Measurements from ENCODE around the gene CCNL2. TPM values are rescaled to one million over a fixed set of nuclear protein-coding genes. Genes with fewer than 3 reads are reported as not detected.

Gene CCNL2
- total and polyA plus RNA-seq, 4 donors: 46.4 to 170 (median 104) TPM

- 94% methylated on average over 15 of the region's 15 CpGs for WGBS
- Histone ChIP-seq H3K36me3 (ENCODE audit: control insufficient read depth in 4 of 4, insufficient read depth in 3 of 4, low read depth in 1 of 4, low read length in 3 of 4) (no peaks in the 10 kb centered on the region), H3K27ac (ENCODE audit: low read depth in 1 of 2, low read length in 2 of 2) (no peak overlapping the region), H3K4me3 (ENCODE audit: low read depth in 1 of 3, low read length in 3 of 3) (no peak overlapping the region), H3K4me1 (ENCODE audit: control insufficient read depth in 4 of 4, insufficient read depth in 4 of 4, low read length in 3 of 4) (peaks cover 3 to 10% (median 4%) of the 10 kb centered on the region in 4 donors), H3K9me3 (ENCODE audit: control insufficient read depth in 4 of 4, low read length in 3 of 4) (no peaks in the 10 kb centered on the region), H3K27me3 (ENCODE audit: control insufficient read depth in 4 of 4, insufficient read depth in 4 of 4, low read length in 3 of 4) (no peaks in the 10 kb centered on the region), H3K9ac (ENCODE audit: low read depth in 1 of 2, low read length in 2 of 2) (no peak overlapping the region)
- DNase-seq (ENCODE audit: low spot score): no peak
- TF ChIP-seq FOXA2 (IDR thresholded peaks at IDR 0.05): no peak
- TF ChIP-seq EGR1 (IDR thresholded peaks at IDR 0.05; ENCODE audit: low read depth in 2 of 2): no peak
- no peak for TF ChIP-seq ZBTB33 (IDR thresholded peaks at IDR 0.05)
- TF ChIP-seq RAD21 (IDR thresholded peaks at IDR 0.05): no peak
- TF ChIP-seq CTCF (IDR thresholded peaks at IDR 0.05; ENCODE audit: low read depth, low read length, missing input control): no peak
- TF ChIP-seq ATF3 (IDR thresholded peaks at IDR 0.05): no peak
- no peak for TF ChIP-seq YY1 (IDR thresholded peaks at IDR 0.05)
- TF ChIP-seq SP1 (IDR thresholded peaks at IDR 0.05): no peak
- no peak for TF ChIP-seq HNF4G (IDR thresholded peaks at IDR 0.05)
- TF ChIP-seq TAF1 (conservative IDR thresholded peaks at IDR 0.05): no peak
- no peak for TF ChIP-seq REST (IDR thresholded peaks at IDR 0.05)
- no peak for TF ChIP-seq MAX (IDR thresholded peaks at IDR 0.05)
- no peak for TF ChIP-seq FOXA1 (IDR thresholded peaks at IDR 0.05)
- no peak for TF ChIP-seq HNF4A (conservative IDR thresholded peaks at IDR 0.05)
- TF ChIP-seq JUND (IDR thresholded peaks at IDR 0.05): no peak
- no peak for TF ChIP-seq NR2F2 (IDR thresholded peaks at IDR 0.05)
- no peak for TF ChIP-seq GABPA (IDR thresholded peaks at IDR 0.05 in 1 of 2, conservative IDR thresholded peaks at IDR 0.05 in 1 of 2)
- TF ChIP-seq RXRA (IDR thresholded peaks at IDR 0.05): no peak
Measured at GRCh38 chr1:1424707-1425106, 25.6 kb upstream of the CCNL2 start.
